Esophagus (tissue), 2 donors: ENCODE data around the gene PER3. TPM values are rescaled to one million over a fixed set of nuclear protein-coding genes. Genes with fewer than 3 reads are reported as not detected.
A peak's percentile ranks its signal among the peaks of the same experiment; 100 is the strongest.

ENCODE experiments used
- H3K27ac ChIP-seq, 2 donors: one replicate each; pipeline ENCODE4 v1.5.1; 2013; ENCODE audit warnings: low read depth in 2 of 2, mild to moderate bottlenecking in 2 of 2, inconsistent platforms in 1 of 2, low read length in 1 of 2, moderate library complexity in 1 of 2
- H3K27me3 ChIP-seq, 2 donors: one replicate each; pipeline ENCODE4 v1.6.1; 2013; ENCODE audit warnings: low read length in 2 of 2, control low read depth in 1 of 2, mild to moderate bottlenecking in 1 of 2; ENCODE audit not compliant: insufficient read depth in 2 of 2, control insufficient read depth in 1 of 2
- H3K36me3 ChIP-seq, 2 donors: one replicate each; pipeline ENCODE4 v1.6.1; 2013; ENCODE audit warnings: low read length in 1 of 2; ENCODE audit not compliant: control insufficient read depth in 2 of 2, insufficient read depth in 2 of 2
- H3K4me1 ChIP-seq, 2 donors: one replicate each; pipeline ENCODE4 v1.6.1; 2013; ENCODE audit warnings: low read length in 1 of 2; ENCODE audit not compliant: control insufficient read depth in 2 of 2, insufficient read depth in 2 of 2
- H3K4me3 ChIP-seq, 2 donors: one replicate each; pipeline ENCODE4 v1.5.1; 2013; ENCODE audit warnings: low read length in 2 of 2, mild to moderate bottlenecking in 2 of 2, low read depth in 1 of 2, moderate library complexity in 1 of 2
- H3K9me3 ChIP-seq, 2 donors: one replicate each; pipeline ENCODE4 v1.6.1; 2013; ENCODE audit warnings: mild to moderate bottlenecking in 2 of 2, low read depth in 1 of 2, low read length in 1 of 2, moderate library complexity in 1 of 2; ENCODE audit not compliant: control insufficient read depth in 2 of 2, insufficient read depth in 1 of 2
- WGBS, 2 donors: extraction: QIAGEN DNeasy Blood & Tissue Kit; methylation state at CpG; one replicate each; pipeline ENCODE4 v1.1.7; 2013; 5-methylcytosine and 5-hydroxymethylcytosine counted together
- polyA plus RNA-seq, 2 donors: library from polyadenylated mRNA; stranded (reverse); fragments of 200-250 nt; gene quantifications; one replicate each; pipeline ENCODE4 v1.2.3, GENCODE V29; 2013
- donor health status: healthy with polysubstance abuse.
- donor health status: Bipolar disorder and iron deficiency.

Gene PER3
- polyA plus RNA-seq, 2 donors = 6.6 to 11.8 TPM

GRCh38 chr1:7821282-7821681 is 37.2 kb downstream of the PER3 start:
- no peaks in the 10 kb centered on the region for H3K27me3 ChIP-seq
- H3K4me1 ChIP-seq = no peaks in the 10 kb centered on the region
- no peaks in the 10 kb centered on the region for H3K9me3 ChIP-seq
- peaks cover 6 to 8% of the 10 kb centered on the region in 2 donors for H3K36me3 ChIP-seq
- H3K4me3 ChIP-seq = no peak overlapping the region
- H3K27ac ChIP-seq = no peak overlapping the region
- 74 to 87% methylated on average over 3 of the region's 3 CpGs for WGBS, 2 donors

DNA sequence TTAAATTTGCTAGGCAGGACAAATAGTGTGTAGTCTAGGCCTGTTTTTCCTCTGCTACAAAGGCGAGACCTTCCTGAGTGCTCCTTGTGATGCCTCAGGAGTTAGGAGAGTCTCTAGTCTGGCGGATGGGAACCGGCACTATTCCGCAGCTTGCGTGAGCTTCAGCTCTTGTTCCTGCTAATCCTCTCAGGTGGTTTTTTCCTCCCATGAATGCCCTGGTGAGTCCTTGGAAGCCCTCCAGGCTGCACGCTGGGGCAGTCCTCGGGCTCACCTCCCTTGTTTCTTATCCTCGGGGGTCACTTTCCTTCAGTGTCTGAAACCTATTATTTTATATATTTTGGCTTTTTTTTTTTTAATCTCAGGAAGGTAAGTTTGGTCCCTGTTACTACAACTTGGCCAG is 40.6 kb downstream of the PER3 start:
- Histone ChIP-seq H3K4me3 (no peak overlapping the region), H3K27ac (no peak overlapping the region), H3K36me3 (peaks cover 13 to 17% of the 10 kb centered on the region in 2 donors), H3K4me1 (no peaks in the 10 kb centered on the region), H3K9me3 (no peaks in the 10 kb centered on the region), H3K27me3 (no peaks in the 10 kb centered on the region)
- 92% methylated on average over 8 of the region's 8 CpGs for WGBS, 2 donors

GRCh38 chr1:7826363-7826762 is 42.3 kb downstream of the PER3 start:
- Histone ChIP-seq H3K4me1 (no peaks in the 10 kb centered on the region), H3K27ac (no peak overlapping the region), H3K4me3 (no peak overlapping the region), H3K9me3 (no peaks in the 10 kb centered on the region), H3K36me3 (peaks cover 13 to 20% of the 10 kb centered on the region in 2 donors), H3K27me3 (no peaks in the 10 kb centered on the region)
- WGBS, 2 donors = 86 to 88% methylated on average over 7 of the region's 7 CpGs

DNA sequence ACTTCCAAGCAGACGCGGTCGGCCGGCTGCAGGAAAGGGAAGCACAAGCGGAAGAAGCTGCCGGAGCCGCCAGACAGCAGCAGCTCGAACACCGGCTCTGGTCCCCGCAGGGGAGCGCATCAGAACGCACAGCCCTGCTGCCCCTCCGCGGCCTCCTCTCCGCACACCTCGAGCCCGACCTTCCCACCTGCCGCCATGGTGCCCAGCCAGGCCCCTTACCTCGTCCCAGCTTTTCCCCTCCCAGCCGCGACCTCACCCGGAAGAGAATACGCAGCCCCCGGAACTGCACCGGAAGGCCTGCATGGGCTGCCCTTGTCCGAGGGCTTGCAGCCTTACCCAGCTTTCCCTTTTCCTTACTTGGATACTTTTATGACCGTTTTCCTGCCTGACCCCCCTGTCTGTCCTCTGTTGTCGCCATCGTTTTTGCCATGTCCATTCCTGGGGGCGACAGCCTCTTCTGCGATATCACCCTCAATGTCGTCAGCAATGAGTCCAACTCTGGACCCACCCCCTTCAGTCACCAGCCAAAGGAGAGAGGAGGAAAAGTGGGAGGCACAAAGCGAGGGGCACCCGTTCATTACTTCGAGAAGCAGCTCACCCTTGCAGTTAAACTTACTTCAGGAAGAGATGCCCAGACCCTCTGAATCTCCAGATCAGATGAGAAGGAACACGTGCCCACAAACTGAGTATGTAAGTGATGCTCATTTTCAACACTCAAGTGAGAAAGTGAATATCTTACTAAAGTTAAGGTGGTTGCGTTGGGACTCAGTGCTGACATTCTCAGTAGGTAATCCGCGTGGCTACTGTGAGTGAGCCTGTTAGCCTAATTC is 43.2 kb downstream of the PER3 start:
- H3K27me3 ChIP-seq = no peaks in the 10 kb centered on the region
- no peaks in the 10 kb centered on the region for H3K4me1 ChIP-seq
- no peak overlapping the region for H3K27ac ChIP-seq
- peak overlapping the region in 1 of 2 donors; percentile 21 for H3K4me3 ChIP-seq
- peaks cover 13 to 20% of the 10 kb centered on the region in 2 donors for H3K36me3 ChIP-seq
- WGBS, 2 donors = 84 to 85% methylated on average over 39 of the region's 39 CpGs
- no peaks in the 10 kb centered on the region for H3K9me3 ChIP-seq

DNA sequence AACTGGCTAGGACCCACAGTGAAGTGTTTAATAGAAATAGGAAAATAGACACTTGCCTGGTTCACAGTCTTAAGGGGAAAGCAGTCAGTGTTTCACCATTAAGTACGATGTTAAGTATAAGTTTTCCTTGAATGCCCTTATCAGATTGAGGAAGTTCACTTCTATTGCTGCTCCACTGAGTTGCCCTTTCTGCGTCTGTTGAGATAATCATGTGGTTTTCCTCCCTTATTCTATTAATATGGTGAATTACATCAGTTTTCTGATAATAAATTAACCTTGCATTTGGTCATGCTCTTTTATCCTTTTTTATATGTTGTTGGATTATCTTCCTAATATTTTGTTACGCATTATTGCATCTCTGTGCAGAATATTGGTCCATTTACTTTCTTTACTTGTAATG is 47.4 kb downstream of the PER3 start:
- 58 to 77% methylated on average over 3 of the region's 3 CpGs for WGBS, 2 donors
- Histone ChIP-seq H3K4me1 (no peaks in the 10 kb centered on the region), H3K27me3 (no peaks in the 10 kb centered on the region), H3K36me3 (peaks cover 3 to 17% of the 10 kb centered on the region in 2 donors), H3K9me3 (no peaks in the 10 kb centered on the region), H3K27ac (no peak overlapping the region), H3K4me3 (no peak overlapping the region)

DNA sequence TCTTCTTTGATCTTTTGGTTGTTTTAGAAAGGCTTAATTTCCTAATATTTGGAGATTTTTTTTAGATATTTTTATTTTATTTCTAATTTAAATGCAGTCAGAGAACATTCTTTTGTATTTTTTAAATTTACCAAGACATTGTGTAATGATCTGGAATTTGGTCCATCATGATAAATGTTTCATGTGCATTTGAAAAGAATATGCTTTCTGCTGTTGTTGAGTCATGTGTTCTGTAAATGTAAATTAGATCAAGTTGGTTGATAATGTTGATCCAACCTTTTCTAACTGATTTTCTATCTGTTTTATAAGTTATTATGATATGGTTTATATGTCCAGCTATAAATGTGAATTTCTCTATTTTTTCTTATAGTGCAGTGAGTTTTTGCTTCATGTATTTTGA is 48.9 kb downstream of the PER3 start:
- H3K4me1 ChIP-seq = no peaks in the 10 kb centered on the region
- no peaks in the 10 kb centered on the region for H3K27me3 ChIP-seq
- peaks cover 4 to 11% of the 10 kb centered on the region in 2 donors for H3K36me3 ChIP-seq
- peaks cover 0 to 3% of the 10 kb centered on the region in 2 donors for H3K9me3 ChIP-seq
- H3K27ac ChIP-seq = no peak overlapping the region
- H3K4me3 ChIP-seq = no peak overlapping the region

DNA sequence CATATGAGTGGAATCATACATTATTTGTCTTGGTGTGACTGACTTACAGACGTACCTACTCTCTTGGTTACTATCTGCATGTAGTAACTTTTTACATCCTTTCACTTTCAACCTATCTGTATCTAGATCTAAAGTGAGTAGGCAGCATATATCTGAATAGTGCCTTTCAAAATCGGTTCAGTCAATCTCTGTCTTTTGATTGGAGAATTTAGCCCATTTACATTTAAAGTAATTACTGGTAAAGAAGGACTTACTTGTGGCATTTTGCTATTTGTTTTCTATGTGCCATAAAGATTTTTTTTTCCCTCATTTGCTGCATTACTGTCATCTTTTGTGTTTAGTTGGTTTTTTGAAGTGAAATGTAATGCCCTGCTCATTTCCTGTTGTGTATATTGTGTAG is 54.6 kb downstream of the PER3 start:
- Histone ChIP-seq H3K27me3 (no peaks in the 10 kb centered on the region), H3K9me3 (peaks cover 0 to 6% of the 10 kb centered on the region in 2 donors), H3K4me3 (no peak overlapping the region), H3K27ac (no peak overlapping the region), H3K4me1 (no peaks in the 10 kb centered on the region), H3K36me3 (peaks cover 4 to 9% of the 10 kb centered on the region in 2 donors)
- 90 to 92% methylated on average over 2 of the region's 2 CpGs for WGBS, 2 donors

- Histone ChIP-seq H3K27ac (no peak overlapping the region), H3K9me3 (peaks cover 0 to 6% of the 10 kb centered on the region in 2 donors), H3K27me3 (no peaks in the 10 kb centered on the region), H3K4me3 (no peak overlapping the region), H3K4me1 (no peaks in the 10 kb centered on the region), H3K36me3 (peaks cover 4 to 9% of the 10 kb centered on the region in 2 donors)
- WGBS, 2 donors = 90 to 95% methylated on average over 3 of the region's 3 CpGs
Observed at GRCh38 chr1:7839526-7839925, 55.4 kb downstream of the PER3 start.

DNA sequence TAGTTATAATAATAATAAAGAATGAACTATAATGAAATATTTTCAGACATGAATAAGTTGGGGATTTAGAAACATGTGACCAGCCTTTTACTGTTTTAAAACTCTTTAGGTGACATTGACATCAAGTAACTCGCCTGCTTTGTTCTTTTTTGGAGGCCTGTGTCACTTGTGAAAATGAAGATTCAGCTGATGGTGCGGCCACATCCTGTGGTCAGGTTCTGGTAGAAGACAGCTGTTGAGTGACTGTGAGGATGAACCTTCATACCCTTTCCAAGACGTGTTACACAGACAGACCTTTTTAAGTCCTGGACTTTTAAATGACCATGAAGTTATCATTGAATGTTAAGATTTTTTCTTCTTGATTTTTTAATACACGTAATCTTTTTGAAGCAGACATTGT is 58.4 kb downstream of the PER3 start:
- no peak overlapping the region for H3K27ac ChIP-seq
- peaks cover 2 to 8% of the 10 kb centered on the region in 2 donors for H3K36me3 ChIP-seq
- WGBS, 2 donors = 84 to 89% methylated on average over 4 of the region's 4 CpGs
- no peaks in the 10 kb centered on the region for H3K27me3 ChIP-seq
- H3K4me1 ChIP-seq = no peaks in the 10 kb centered on the region
- no peak overlapping the region for H3K4me3 ChIP-seq
- peaks cover 0 to 6% of the 10 kb centered on the region in 2 donors for H3K9me3 ChIP-seq

DNA sequence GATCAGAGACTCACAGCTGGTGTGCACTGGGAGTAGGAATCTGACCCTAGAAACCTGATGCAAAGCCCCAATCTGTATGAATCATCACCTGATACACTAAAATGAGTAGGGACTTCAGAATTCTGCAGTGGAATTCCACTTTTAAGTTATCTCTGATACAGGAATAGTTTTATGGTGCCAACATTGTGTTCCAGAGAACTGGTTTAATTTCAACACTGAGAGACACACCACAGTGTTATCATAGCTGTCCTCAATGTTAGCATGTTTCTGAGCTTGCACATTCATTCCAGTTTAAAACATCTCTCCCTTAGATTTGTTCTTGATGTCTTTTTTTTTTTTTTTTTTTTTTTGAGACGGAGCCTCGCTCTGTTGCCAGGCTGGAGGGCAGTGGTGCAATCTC is 61.7 kb downstream of the PER3 start:
- Histone ChIP-seq H3K4me3 (no peak overlapping the region), H3K27ac (no peak overlapping the region), H3K9me3 (no peaks in the 10 kb centered on the region), H3K27me3 (no peaks in the 10 kb centered on the region), H3K4me1 (peaks cover 0 to 2% of the 10 kb centered on the region in 2 donors), H3K36me3 (peaks cover 0 to 5% of the 10 kb centered on the region in 2 donors)
- WGBS, 2 donors = 94 to 100% methylated on average over 2 of the region's 2 CpGs
